GM21717 (cell line): ENCODE measurements around the gene ANAPC4.

ENCODE experiments used
- ATAC-seq: cut with Tn5 transposase; IDR thresholded peaks from one replicate; pipeline ENCODE4 v1.9.1; 2021; ENCODE audit warnings: mild to moderate bottlenecking, moderate library complexity; ENCODE audit not compliant: unreplicated experiment

ANAPC4 gene

GRCh38 chr4:25377572-25378436, 741 bp downstream of the ANAPC4 start:
- peak; percentile 11 for ATAC-seq

GRCh38 chr4:25378437-25378743, 1.3 kb downstream of the ANAPC4 start:
- ATAC-seq, result no peak

DNA sequence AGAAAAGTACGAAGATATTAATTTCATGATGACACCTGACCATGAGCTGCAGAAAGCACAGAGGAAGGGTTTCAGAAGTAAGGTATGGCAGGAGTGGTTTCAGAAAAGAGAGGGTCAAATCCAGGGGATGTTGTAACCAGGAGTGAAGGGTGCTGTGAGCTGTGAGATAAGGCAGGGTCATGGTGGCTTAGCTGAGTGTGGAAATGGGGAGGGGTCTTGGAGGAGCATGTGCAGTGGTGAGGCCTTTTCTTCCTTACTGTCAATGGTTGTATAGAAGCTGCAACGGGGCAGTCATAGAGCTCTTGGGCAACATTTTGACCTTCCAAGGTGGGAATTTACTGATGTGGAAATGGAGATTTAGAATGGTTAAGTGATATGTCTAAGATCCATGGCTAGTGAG, 2.5 kb downstream of the ANAPC4 start:
- no peak for ATAC-seq

GRCh38 chr4:25383647-25384046, 6.6 kb downstream of the ANAPC4 start:
- ATAC-seq, result no peak

- no peak for ATAC-seq
Observed at GRCh38 chr4:25386926-25387325, 9.9 kb downstream of the ANAPC4 start.

GRCh38 chr4:25397305-25397704, 20.2 kb downstream of the ANAPC4 start:
- no peak for ATAC-seq

GRCh38 chr4:25399510-25399909, 22.4 kb downstream of the ANAPC4 start:
- no peak for ATAC-seq

- no peak for ATAC-seq
Observed at GRCh38 chr4:25401066-25401465, 24.0 kb downstream of the ANAPC4 start.

- no peak for ATAC-seq
Observed at GRCh38 chr4:25402521-25402920, 25.5 kb downstream of the ANAPC4 start.

DNA sequence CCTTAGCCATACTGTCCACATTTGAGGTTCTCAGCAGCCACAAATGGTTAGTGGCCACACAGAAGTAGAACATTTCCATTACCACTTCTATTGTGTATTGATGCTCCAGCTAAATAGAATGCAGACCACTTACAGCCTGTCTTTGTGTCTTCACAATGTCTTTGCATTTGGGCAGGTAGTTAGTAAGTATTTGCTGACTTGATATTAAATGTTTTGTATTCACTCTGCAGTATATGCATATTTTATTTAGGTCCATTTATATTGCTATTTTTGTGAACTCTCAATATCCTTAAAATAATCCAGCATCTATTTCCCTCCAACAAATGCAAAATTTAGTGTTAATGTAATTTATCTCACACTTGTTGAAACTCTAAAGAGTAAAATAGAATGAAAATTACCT, 26.6 kb downstream of the ANAPC4 start:
- no peak for ATAC-seq

DNA sequence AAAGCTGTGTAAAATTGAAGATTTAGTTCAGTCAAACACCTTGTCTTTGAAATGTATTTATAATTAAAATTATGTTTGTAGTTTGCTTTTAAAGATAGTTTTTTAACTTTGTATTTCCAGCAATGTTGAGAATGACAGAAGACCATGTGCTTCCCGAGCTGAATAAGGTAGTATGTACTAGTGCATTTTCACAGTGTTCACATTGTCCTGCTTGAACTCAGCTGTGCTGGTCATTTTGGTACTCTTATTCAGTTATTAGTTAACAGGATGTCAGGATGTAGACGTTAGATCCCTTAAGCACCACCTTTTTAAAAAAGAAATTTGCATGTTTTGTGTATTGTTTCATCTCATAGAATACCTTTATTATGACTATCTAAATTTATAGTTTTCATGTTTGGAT, 28.4 kb downstream of the ANAPC4 start:
- ATAC-seq, result no peak

- no peak for ATAC-seq
Observed at GRCh38 chr4:25406081-25406692, 29.1 kb downstream of the ANAPC4 start.

DNA sequence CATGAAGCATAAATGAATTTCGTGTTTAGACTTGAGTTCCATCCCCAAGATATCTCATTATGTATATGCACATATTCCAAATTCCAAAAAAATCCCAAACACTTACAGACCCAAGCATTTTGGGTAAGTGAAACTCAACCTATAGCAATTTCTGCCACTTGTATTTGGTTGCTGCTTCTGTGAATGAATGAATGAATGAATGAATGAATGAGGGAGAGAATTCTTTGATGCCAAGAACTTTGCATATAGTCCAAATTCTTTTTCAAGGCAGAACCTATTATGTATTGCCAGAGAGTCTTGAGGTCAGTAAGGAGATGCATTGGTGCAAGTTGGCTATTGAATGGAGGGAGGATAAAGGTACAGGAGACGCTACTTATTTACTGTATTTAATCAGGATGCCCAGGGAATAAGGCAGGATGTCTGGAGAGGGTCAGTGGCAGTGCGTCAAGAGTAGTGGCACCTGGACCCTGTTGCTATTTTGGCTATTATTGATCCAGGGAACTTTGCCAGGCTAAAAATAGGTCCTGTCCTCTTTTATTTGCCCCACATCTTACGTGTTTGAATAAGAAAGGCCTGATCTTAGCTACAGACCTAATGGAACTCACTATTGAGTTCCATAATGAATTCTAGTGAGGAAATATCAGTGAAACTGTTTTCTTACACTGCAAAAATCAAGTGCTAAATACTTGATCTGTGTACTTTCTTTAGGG, 33.9 kb downstream of the ANAPC4 start:
- no peak for ATAC-seq

DNA sequence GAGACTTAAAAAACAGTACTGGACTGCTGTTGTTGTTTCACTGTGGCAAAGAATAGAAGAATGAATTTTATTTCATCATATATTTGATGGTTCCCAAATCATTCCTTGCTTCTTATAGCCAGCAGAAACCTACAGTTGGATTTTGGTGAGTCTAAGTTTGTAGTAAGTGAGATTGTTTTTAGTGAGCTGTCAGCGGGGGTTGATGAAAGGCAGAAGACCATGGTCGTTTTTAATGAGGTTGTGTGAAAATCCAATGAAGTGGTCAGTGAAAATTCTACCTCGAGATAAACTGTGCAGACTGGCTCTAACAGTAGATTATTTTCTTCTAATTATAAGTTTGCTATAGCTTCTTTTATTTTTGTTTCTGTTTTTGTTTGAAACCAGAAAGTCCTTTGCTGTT, 36.2 kb downstream of the ANAPC4 start:
- no peak for ATAC-seq

DNA sequence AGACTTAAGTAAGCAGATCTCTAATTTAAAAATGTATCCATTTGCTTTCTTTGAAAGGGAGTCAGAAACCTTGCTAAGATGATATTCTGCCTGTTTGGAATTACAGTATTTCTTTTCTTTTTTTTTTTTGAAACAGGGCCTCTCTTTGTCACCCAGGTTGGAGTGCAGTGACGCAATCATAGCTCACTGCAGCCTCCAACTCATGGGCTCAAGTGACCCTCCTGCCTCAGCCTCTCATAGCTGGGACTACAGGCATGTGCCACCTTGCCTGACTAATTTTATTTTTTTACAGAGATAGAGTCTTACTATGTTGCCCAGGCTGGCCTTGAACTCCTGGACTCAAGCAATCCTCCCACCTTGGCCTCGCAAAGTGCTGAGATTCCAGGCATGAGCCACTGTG, 40.0 kb downstream of the ANAPC4 start:
- no peak for ATAC-seq

GRCh38 chr4:25420931-25421330, 43.9 kb downstream of the ANAPC4 start:
- ATAC-seq, result no peak

- no peak for ATAC-seq
Observed at GRCh38 chr4:25421816-25422525, 44.9 kb downstream of the ANAPC4 start.

GRCh38 chr4:25423548-25423947, 46.5 kb downstream of the ANAPC4 start:
- no peak for ATAC-seq

- ATAC-seq, result no peak
Observed at GRCh38 chr4:25424539-25425228, 47.6 kb downstream of the ANAPC4 start.

- ATAC-seq, result no peak
Observed at GRCh38 chr4:25425361-25425760, 48.3 kb downstream of the ANAPC4 start.

GRCh38 chr4:25427871-25428270, 50.8 kb downstream of the ANAPC4 start:
- ATAC-seq, result no peak
